Stomach (tissue), 4 donors: ENCODE results near the gene AMER3.

Experiments
- POLR2A ChIP-seq, 4 donors: fragments of 450-650 bp; IDR thresholded peaks; one replicate each; pipeline ENCODE4 v1.6.1; 2016; ENCODE audit warnings: antibody characterized with exemption in 4 of 4, control low read depth in 2 of 4, mild to moderate bottlenecking in 1 of 4, moderate library complexity in 1 of 4
- POLR2AphosphoS5 ChIP-seq, 3 donors: sonication (generic); formaldehyde crosslinking; IDR thresholded peaks; one replicate each; pipeline ENCODE4 v1.6.1; 2016; ENCODE audit warnings: antibody characterized with exemption in 3 of 3

DNA sequence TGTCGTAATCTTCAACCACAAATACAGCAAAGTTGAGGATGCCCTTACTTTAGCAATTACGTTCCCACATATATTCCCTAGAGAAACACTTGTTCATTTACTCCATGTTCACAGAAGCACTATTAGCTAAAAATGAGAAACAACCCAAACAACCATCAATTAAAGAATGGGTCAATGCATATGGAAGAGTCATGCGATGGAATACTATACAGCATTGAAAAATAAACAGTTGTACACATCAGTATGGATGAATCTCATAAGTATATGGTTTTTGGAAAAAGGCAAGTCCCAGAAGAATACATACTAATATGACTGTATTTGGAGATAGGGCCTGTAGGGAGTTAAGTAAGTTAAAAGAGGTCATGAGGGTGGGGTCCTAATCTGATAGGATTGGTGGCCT is 20.1 kb upstream of the AMER3 start:
- TF ChIP-seq POLR2A (IDR thresholded peaks at IDR 0.05) (no peak), POLR2AphosphoS5 (IDR thresholded peaks at IDR 0.05) (no peak)
